Sciatic nerve (tissue), 2 donors: Measurements from ENCODE around the gene ZNF585A. TPM values are rescaled to one million over a fixed set of nuclear protein-coding genes. Genes with fewer than 3 reads are reported as not detected.
"Not testable (repeated sequence)": the region's sequence is repeated elsewhere in the genome, so short reads cannot be mapped to it uniquely, and the experiment has no call there.

Experiments used
- ATAC-seq: fragments of 200-7000 bp; cut with Tn5 transposase; one replicate; pipeline ENCODE4 v1.9.1; 2020; ENCODE audit warnings: mild to moderate bottlenecking, moderate library complexity
- DNase-seq: peaks from one replicate; pipeline ENCODE4 v3.0.0-alpha.2; 2020; ENCODE audit warnings: low spot score
- intact Hi-C: fragments of 100-400 bp; cut with DNase I; formaldehyde crosslinking; loops from one replicate; pipeline ENCODE4 v1.14.2; 2022
- total RNA-seq: library from RNA; stranded (reverse); fragmentation: NEBNext Ultra II Directional; extraction: Animal tissue kit (Norgen Biotek cat#: 25700); gene quantifications from one replicate; pipeline ENCODE4 v1.2.1, GENCODE V29; 2021
- donor health status: DM: no; HTN: no; CAD: no.
- donor health status: DM: no; HTN: no; CAD: no.

Gene ZNF585A
- total RNA-seq, 1 donor from 2014 or later, result 16.2 TPM

DNA sequence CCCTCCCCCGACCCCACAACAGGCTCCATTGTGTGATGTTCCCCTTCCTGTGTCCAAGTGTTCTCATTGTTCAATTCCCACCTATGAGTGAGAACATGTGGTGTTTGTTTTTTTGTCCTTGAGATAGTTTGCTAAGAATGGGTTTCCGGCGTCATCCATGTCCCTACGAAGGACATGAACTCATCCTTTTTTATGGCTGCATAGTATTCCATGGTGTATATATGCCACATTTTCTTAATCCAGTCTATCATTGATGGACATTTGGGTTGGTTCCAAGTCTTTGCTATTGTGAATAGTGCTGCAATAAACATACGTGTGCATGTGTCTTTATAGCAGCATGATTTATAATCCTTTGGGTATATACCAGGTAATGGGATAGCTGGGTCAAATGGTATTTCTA is 68.4 kb downstream of the ZNF585A start:
- intact Hi-C loops, ATAC-seq, DNase-seq: not testable (repeated sequence)

DNA sequence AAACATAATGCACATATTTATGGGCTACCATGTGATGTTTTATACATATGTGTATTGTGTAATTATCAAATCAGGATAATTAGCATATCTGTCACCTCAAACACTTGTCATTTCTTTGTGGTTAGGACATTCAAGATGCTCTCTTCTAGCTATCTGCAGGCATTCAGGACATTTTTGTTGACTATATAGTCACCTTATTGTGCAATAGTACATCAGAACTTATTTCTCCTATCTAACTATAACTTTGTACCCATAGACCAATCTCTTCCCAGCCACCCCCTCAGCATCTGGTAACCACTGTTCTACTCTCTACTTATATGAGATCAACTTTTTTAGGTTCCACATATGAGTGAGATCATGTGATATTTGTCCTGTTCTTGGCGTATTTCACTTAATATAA is 73.9 kb downstream of the ZNF585A start:
- ATAC-seq (no peak), DNase-seq (no peak)
- intact Hi-C loops, result no loop called here

DNA sequence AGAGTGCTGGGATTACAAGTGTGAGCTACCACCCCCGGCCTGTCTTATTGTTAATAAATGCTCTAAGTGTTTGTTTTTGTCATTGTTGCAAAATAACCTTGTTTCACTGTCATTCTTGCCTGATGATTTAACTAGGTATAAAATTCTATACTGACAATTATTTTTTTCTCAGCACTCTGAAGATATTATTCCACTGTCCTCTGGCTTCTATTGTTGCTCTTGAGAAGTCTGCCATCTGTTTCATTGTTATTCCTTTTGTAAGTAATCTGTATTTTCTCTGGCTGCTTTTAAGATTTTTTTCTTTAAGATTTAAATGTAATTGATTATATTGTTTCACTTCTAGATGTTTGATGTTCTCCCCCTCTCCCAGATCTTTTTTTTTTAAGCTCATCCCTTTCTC is 76.6 kb downstream of the ZNF585A start:
- intact Hi-C loops, result no loop called here
- no peak for ATAC-seq
- no peak for DNase-seq

Other genes with a start within 250 kb of the ZNF585A start
- 14.4 TPM for gene ZNF420, start 94.3 kb downstream of the ZNF585A start, total RNA-seq
- gene ZNF585B, start 37.8 kb upstream of the ZNF585A start, total RNA-seq, result 24.7 TPM
- 12.9 TPM for gene ZNF383, start 45.5 kb upstream of the ZNF585A start, total RNA-seq
- gene ZNF527, start 198.4 kb upstream of the ZNF585A start, total RNA-seq, result 9.3 TPM